Kidney (tissue), 14 donors: Measurements from ENCODE around the gene MGAM2. TPM values are rescaled to one million over a fixed set of nuclear protein-coding genes. Genes with fewer than 3 reads are reported as not detected.

Experiments used
- DNase-seq, 5 donors: peaks; one replicate each; pipeline ENCODE4 v3.0.0-alpha.2; 2013 to 2020
- FAIRE-seq: peaks from 2 replicates; lab custom pipeline; 2012; peaks lifted over from hg19 to GRCh38; lab: Jason Lieb, UNC
- H3K27ac ChIP-seq, 2 donors: one replicate each; pipeline ENCODE4 v1.7.0; 2013; ENCODE audit warnings: low read depth in 2 of 2, low read length in 2 of 2, inconsistent platforms in 1 of 2
- H3K27me3 ChIP-seq: one replicate; pipeline ENCODE4 v1.7.1; 2013; ENCODE audit warnings: low read length, inconsistent platforms; ENCODE audit not compliant: control insufficient read depth, insufficient read depth
- H3K36me3 ChIP-seq, 3 donors: one replicate each; pipeline versions ENCODE4 v1.7.0 to v1.7.1; 2013; ENCODE audit warnings: low read length in 3 of 3, control low read depth in 1 of 3, inconsistent platforms in 1 of 3; ENCODE audit not compliant: insufficient read depth in 3 of 3, control insufficient read depth in 2 of 3
- H3K4me1 ChIP-seq, 3 donors: one replicate each; pipeline versions ENCODE4 v1.7.0 to v1.7.1; 2013; ENCODE audit warnings: low read length in 3 of 3, inconsistent platforms in 1 of 3, low read depth in 1 of 3; ENCODE audit not compliant: control insufficient read depth in 2 of 3, insufficient read depth in 2 of 3
- H3K4me3 ChIP-seq, 3 donors: one replicate each; pipeline versions ENCODE4 v1.7.0 to v1.8.1; 2013; ENCODE audit warnings: low read length in 3 of 3, control low read depth in 1 of 3, inconsistent platforms in 1 of 3
- H3K9ac ChIP-seq, 3 donors: one replicate each; pipeline versions ENCODE4 v1.7.0 to v1.7.1; 2013; ENCODE audit warnings: low read length in 3 of 3, control low read depth in 1 of 3, inconsistent platforms in 1 of 3
- H3K9me3 ChIP-seq, 3 donors: one replicate each; pipeline versions ENCODE4 v1.7.0 to v1.7.1; 2013; ENCODE audit warnings: low read length in 3 of 3, control low read depth in 1 of 3, inconsistent platforms in 1 of 3; ENCODE audit not compliant: control insufficient read depth in 2 of 3, insufficient read depth in 1 of 3
- intact Hi-C: fragments of 100-400 bp; cut with DNase I; formaldehyde crosslinking; loops from one replicate; pipeline ENCODE4 v1.11.1; 2022
- polyA plus RNA-seq: library from polyadenylated mRNA; stranded (reverse); fragments of 350-450 nt; fragmentation: Illumina TruSeq; extraction: RNeasy Lipid Tissue Mini Kit (QIAGEN cat#74804); gene quantifications from one replicate; pipeline ENCODE4 v1.2.3, GENCODE V29; 2014; ENCODE audit warnings: low read depth, low replicate concordance; ENCODE audit not compliant: insufficient read depth
- total RNA-seq: library from RNA; stranded (reverse); fragmentation: NEBNext Ultra II Directional; extraction: Animal tissue kit (Norgen Biotek cat#: 25700); gene quantifications from one replicate; pipeline ENCODE4 v1.2.1, GENCODE V29; 2021
- TF ChIP-seq, protein P1 (sequence below): IDR thresholded peaks from 3 replicates; pipeline ENCODE4 v1.5.1; 2012; ENCODE audit warnings: mild to moderate bottlenecking, moderate library complexity, borderline replicate concordance; ENCODE audit not compliant: insufficient read depth; ENCODE audit errors: extremely low read depth
- donor health status: control.
- donor health status: control.
- donor health status: control.
- donor health status: control.
- donor health status: control.
- donor health status: DM: yes; HTN: yes; CAD: no.
- donor health status: Normal renal cell carcinoma (clear cell type).

Gene MGAM2
- total and polyA plus RNA-seq, 2 donors from 2014 or later, result 0.13 TPM; not detected in 1

DNA sequence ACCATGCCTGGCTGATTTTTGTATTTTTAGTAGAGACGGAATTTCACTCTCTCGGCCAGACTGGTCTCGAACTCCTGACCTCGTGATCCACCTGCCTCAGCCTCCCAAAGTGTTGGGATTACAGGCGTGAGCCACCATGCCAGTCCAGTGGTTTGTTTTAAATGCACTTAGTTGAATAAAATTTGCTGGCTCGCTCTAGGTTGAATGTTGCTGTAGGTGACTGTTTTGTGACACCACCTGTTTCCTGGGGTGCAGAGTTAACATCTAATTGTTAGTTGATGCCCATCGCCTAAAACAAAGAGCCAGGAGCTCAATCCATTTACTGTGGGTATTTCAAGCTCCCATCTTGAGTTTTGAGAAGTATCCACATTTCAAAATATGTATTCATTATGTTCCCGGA, 31.2 kb downstream of the MGAM2 start:
- Histone ChIP-seq H3K9ac (no peak overlapping the region), H3K27ac (no peak overlapping the region), H3K36me3 (no peaks in the 10 kb centered on the region), H3K4me1 (no peaks in the 10 kb centered on the region), H3K27me3 (no peaks in the 10 kb centered on the region), H3K4me3 (no peak overlapping the region), H3K9me3 (no peaks in the 10 kb centered on the region)
- no peak for FAIRE-seq
- DNase-seq, result no peak
- intact Hi-C loops, result no loop called here
- TF ChIP-seq, protein P1, sequence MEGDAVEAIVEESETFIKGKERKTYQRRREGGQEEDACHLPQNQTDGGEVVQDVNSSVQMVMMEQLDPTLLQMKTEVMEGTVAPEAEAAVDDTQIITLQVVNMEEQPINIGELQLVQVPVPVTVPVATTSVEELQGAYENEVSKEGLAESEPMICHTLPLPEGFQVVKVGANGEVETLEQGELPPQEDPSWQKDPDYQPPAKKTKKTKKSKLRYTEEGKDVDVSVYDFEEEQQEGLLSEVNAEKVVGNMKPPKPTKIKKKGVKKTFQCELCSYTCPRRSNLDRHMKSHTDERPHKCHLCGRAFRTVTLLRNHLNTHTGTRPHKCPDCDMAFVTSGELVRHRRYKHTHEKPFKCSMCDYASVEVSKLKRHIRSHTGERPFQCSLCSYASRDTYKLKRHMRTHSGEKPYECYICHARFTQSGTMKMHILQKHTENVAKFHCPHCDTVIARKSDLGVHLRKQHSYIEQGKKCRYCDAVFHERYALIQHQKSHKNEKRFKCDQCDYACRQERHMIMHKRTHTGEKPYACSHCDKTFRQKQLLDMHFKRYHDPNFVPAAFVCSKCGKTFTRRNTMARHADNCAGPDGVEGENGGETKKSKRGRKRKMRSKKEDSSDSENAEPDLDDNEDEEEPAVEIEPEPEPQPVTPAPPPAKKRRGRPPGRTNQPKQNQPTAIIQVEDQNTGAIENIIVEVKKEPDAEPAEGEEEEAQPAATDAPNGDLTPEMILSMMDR, result no peak

DNA sequence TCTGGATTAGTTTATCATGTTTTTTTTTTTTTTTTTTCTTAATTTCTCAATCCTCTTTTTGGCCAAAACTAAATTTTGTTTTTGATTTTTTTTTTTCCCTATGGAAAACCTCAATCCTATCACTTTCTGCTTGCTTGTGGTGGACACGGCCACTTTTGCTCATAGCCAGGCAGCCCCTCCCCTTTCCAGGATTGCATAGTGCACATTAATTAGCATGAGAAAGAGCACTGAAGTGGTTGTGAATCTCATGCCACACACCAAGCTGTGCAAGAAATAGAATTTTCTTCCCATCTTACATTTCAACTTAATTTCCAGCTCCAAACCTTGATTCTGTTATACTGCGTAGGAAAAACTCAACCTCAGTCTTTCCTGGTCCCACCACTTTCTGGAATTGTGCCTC, 34.6 kb downstream of the MGAM2 start:
- DNase-seq (no peak), FAIRE-seq (no peak)
- Histone ChIP-seq H3K27ac (no peak overlapping the region), H3K4me3 (no peak overlapping the region), H3K4me1 (no peaks in the 10 kb centered on the region), H3K9me3 (no peaks in the 10 kb centered on the region), H3K9ac (no peak overlapping the region), H3K27me3 (no peaks in the 10 kb centered on the region), H3K36me3 (no peaks in the 10 kb centered on the region)
- intact Hi-C loops, result no loop called here
- TF ChIP-seq, protein P1, result no peak

DNA sequence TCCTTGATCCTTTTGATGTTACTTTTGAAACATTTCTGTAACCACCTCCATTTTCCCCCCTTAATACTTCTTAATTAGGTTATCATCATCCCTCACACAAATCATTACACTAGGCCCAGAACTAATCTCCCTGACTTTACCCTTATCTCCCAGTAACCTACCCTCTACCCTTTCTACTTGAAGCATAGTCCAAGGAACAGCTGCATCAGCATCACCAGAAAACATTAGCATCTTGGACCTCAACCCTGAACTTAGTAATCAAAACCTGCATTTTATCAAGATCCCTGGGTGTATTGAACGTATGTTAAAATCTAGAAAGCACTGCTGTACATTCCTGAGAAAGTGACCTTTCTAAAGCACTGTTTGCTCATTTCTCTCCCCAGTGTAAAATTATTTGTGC, 38.8 kb downstream of the MGAM2 start:
- Histone ChIP-seq H3K4me3 (no peak overlapping the region), H3K27ac (no peak overlapping the region), H3K9me3 (no peaks in the 10 kb centered on the region), H3K9ac (no peak overlapping the region), H3K36me3 (no peaks in the 10 kb centered on the region), H3K27me3 (no peaks in the 10 kb centered on the region), H3K4me1 (no peaks in the 10 kb centered on the region)
- TF ChIP-seq, protein P1, result no peak
- no peak for DNase-seq
- FAIRE-seq, result no peak
- intact Hi-C loops, result no loop called here

DNA sequence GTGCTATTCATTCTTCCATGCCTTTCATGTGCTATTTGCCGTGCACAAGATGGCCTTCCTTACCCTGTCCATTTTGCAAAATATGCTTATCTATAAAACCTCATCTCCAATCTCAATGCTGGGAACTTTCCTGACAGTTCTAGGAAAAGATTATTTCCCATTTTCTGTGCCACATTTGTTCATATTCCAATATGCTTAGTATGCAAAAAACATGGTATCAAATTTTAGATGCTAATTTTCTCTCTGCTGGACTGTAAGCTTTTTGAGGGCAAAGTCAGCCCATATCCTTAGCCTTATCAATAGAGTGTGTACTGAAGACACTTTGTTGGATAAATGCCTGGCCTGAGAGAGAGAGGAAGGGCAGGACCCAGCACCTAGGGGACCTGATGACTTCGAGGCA, 39.4 kb downstream of the MGAM2 start:
- Histone ChIP-seq H3K27me3 (no peaks in the 10 kb centered on the region), H3K9ac (no peak overlapping the region), H3K36me3 (no peaks in the 10 kb centered on the region), H3K9me3 (no peaks in the 10 kb centered on the region), H3K4me1 (no peaks in the 10 kb centered on the region), H3K4me3 (no peak overlapping the region), H3K27ac (no peak overlapping the region)
- DNase-seq (no peak), FAIRE-seq (no peak)
- intact Hi-C loops, result no loop called here
- TF ChIP-seq, protein P1, result no peak
